ENCODE measurements around the gene ITGB1. TPM values are rescaled to one million over a fixed set of nuclear protein-coding genes. Genes with fewer than 3 reads are reported as not detected.
A peak's percentile ranks its signal among the peaks of the same experiment; 100 is the strongest.

ITGB1 gene
- total and polyA plus RNA-seq, 9 of the 15 experiments (the other 6 are each of a cell fraction or from before 2014, with no cell fraction given), result 40.2 to 194 (median 155) TPM

DNA sequence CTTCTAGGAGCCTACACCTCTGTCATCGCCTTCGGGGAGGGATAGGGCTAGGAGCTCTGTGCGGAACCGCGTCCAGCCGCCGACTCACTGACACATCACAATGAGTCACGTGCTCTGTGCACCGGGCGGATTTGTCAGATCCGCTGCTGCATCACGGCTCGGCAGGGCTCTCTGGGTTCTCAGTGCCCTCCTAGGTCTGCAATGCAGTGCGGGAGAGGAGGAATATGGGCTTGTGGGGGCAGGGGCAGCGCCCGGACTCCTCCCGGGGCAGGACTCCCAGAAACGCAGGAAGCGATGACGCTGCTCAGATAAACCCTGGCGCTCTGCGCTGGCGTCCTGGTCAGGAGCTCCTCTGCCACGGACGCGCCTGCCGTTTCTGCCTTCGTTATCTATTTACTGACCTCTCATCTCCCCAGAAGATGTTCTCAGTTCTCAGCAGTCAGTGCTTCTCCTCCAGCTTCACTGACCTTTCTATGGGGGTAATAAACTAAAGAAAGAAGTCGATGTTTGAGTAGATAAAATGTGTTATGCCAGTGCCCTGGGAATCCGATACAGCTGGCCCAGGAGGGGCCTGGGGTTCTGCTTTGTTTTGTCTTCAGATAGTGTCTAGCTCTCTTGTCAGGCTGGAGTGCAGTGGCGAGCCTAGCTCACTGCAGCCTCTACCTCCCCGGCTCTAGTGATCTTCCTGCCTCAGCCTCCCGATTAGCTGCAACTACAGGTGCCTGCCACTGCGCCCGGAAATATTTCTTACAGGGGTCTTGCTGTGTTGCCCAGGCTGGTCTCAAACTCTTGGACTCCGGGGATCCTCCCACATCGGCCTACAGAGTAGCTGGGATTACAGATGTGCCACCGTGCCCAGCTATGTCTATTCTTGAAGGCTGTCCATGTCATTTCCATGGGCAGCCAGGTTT is 22.8 kb upstream of the ITGB1 start (continued):
- TF ChIP-seq, protein P1, sequence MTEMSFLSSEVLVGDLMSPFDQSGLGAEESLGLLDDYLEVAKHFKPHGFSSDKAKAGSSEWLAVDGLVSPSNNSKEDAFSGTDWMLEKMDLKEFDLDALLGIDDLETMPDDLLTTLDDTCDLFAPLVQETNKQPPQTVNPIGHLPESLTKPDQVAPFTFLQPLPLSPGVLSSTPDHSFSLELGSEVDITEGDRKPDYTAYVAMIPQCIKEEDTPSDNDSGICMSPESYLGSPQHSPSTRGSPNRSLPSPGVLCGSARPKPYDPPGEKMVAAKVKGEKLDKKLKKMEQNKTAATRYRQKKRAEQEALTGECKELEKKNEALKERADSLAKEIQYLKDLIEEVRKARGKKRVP (CRISPR knock-in tag; IDR thresholded peaks at IDR 0.05), result no peak
- no peak for TF ChIP-seq SP2 (IDR thresholded peaks at IDR 0.05; ENCODE audit: extremely low read depth, low read depth, low read length, poor library complexity, severe bottlenecking)
- TF ChIP-seq, protein P2, sequence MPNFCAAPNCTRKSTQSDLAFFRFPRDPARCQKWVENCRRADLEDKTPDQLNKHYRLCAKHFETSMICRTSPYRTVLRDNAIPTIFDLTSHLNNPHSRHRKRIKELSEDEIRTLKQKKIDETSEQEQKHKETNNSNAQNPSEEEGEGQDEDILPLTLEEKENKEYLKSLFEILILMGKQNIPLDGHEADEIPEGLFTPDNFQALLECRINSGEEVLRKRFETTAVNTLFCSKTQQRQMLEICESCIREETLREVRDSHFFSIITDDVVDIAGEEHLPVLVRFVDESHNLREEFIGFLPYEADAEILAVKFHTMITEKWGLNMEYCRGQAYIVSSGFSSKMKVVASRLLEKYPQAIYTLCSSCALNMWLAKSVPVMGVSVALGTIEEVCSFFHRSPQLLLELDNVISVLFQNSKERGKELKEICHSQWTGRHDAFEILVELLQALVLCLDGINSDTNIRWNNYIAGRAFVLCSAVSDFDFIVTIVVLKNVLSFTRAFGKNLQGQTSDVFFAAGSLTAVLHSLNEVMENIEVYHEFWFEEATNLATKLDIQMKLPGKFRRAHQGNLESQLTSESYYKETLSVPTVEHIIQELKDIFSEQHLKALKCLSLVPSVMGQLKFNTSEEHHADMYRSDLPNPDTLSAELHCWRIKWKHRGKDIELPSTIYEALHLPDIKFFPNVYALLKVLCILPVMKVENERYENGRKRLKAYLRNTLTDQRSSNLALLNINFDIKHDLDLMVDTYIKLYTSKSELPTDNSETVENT (CRISPR knock-in tag; IDR thresholded peaks at IDR 0.05), result peak; percentile 58; the same call in 1 of the 2 replicates
- TF ChIP-seq CBFB (CRISPR knock-in tag; IDR thresholded peaks at IDR 0.05), result peak; percentile 55; the same call in 1 of the 2 replicates
- peak; percentile 52; the same call in 1 of the 2 replicates for TF ChIP-seq NFRKB (IDR thresholded peaks at IDR 0.05; ENCODE audit: low read depth)
- no peak for TF ChIP-seq ZNF3 (CRISPR knock-in tag; IDR thresholded peaks at IDR 0.05)
- no peak for TF ChIP-seq ZNF75A (CRISPR knock-in tag; IDR thresholded peaks at IDR 0.05)
- TF ChIP-seq ZNF311 (CRISPR knock-in tag; IDR thresholded peaks at IDR 0.05), result peak; percentile 68; the same call in 1 of the 2 replicates
- no peak for TF ChIP-seq CCAR2 (IDR thresholded peaks at IDR 0.05; ENCODE audit: low read depth, low read length)
- TF ChIP-seq FOXK2 (conservative IDR thresholded peaks at IDR 0.05 in 1 of 2, IDR thresholded peaks at IDR 0.05 in 1 of 2; ENCODE audit: low read depth in 2 of 2), result peak; percentile 49 to 78; a peak in 2 of 4 replicates
- TF ChIP-seq PCBP1 (IDR thresholded peaks at IDR 0.05; ENCODE audit: low read depth, low read length, poor library complexity, severe bottlenecking), result no peak
- TF ChIP-seq TRIM28 (IDR thresholded peaks at IDR 0.05), result no peak
- TF ChIP-seq GATA2 (CRISPR knock-in tag; IDR thresholded peaks at IDR 0.05), result peak; percentile 70
- peak in 1 of 2 experiments; percentile 79; a peak in 1 of 4 replicates for TF ChIP-seq KDM4B (IDR thresholded peaks at IDR 0.05; ENCODE audit: borderline replicate concordance in 2 of 2, low read depth in 1 of 2)
- no peak for TF ChIP-seq LARP7 (IDR thresholded peaks at IDR 0.05)
- TF ChIP-seq, protein P3, sequence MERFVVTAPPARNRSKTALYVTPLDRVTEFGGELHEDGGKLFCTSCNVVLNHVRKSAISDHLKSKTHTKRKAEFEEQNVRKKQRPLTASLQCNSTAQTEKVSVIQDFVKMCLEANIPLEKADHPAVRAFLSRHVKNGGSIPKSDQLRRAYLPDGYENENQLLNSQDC (CRISPR knock-in tag; IDR thresholded peaks at IDR 0.05), result no peak
